Measurements from ENCODE around the gene REEP1.

DNA sequence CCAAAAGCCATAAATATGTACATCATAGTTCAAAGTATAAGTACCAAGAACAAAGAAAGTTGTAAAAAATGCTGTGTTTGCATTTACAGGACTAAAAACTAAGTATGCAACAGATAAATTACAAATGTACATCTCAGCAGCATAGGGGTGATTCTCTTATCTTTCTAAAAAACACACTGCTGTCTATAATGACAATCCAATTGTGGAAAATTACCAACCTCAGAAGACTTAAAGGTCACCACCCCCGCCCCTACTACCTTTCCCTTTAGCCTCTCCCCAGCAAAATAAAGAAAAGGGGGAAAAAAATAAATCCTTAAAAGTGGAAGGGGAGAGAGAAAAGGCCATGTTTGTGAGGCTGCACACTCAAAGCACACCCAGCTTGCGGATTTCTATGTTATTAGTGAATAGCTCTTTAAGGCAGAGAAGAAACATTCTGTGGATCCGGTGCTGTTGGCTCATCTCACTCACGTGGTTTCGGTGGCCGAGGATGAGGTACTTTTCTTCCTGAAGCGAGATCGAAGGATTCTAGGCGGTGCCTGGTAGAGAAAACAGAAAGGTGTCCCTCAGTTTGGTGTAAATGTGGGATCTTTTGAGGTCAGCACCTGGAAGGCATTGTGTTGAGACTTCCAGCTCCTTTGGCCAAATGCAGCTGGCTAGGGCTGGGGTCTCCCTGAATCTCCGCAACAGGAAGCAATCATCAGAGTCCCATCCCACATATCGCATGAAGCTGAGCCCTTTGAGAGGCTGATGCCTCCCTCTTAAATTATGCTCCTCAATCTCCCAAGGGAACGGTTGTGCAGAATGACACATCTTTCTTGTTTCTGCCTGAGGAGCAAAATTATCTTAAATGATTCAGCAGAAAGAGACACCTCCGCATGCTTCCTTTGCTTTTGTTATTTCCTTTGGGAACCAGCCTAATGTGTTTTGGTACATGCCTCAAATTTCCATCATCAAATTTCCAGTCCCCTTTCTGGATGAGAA lies 120.6 kb downstream of the REEP1 start:
- TF ChIP-seq, protein P1, sequence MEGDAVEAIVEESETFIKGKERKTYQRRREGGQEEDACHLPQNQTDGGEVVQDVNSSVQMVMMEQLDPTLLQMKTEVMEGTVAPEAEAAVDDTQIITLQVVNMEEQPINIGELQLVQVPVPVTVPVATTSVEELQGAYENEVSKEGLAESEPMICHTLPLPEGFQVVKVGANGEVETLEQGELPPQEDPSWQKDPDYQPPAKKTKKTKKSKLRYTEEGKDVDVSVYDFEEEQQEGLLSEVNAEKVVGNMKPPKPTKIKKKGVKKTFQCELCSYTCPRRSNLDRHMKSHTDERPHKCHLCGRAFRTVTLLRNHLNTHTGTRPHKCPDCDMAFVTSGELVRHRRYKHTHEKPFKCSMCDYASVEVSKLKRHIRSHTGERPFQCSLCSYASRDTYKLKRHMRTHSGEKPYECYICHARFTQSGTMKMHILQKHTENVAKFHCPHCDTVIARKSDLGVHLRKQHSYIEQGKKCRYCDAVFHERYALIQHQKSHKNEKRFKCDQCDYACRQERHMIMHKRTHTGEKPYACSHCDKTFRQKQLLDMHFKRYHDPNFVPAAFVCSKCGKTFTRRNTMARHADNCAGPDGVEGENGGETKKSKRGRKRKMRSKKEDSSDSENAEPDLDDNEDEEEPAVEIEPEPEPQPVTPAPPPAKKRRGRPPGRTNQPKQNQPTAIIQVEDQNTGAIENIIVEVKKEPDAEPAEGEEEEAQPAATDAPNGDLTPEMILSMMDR (IDR thresholded peaks at IDR 0.05) = no peak
- TF ChIP-seq POLR2AphosphoS5 (IDR thresholded peaks at IDR 0.05) (no peak), POLR2A (IDR thresholded peaks at IDR 0.05) (no peak)
